ENCODE data around the gene GAB2.

The GAB2 gene

GRCh38 chr11:78213526-78214330 is 203.9 kb downstream of the GAB2 start:
- H3K4me3 ChIP-seq (ENCODE audit: low read depth in 1 of 2, low read length in 1 of 2): no peak overlapping the region
- no peaks in the 10 kb centered on the region for H3K9me3 ChIP-seq
- no peak for TF ChIP-seq CTCF (IDR thresholded peaks at IDR 0.05)
- peaks cover 76% of the 10 kb centered on the region for H3K36me3 ChIP-seq
- H3K4me1 ChIP-seq (ENCODE audit: control insufficient read depth in 1 of 2, insufficient read depth in 1 of 2, low read depth in 1 of 2, low read length in 1 of 2): no peaks in the 10 kb centered on the region
- peak overlapping the region; percentile 40 for H3K27ac ChIP-seq
- no peaks in the 10 kb centered on the region for H3K27me3 ChIP-seq

DNA sequence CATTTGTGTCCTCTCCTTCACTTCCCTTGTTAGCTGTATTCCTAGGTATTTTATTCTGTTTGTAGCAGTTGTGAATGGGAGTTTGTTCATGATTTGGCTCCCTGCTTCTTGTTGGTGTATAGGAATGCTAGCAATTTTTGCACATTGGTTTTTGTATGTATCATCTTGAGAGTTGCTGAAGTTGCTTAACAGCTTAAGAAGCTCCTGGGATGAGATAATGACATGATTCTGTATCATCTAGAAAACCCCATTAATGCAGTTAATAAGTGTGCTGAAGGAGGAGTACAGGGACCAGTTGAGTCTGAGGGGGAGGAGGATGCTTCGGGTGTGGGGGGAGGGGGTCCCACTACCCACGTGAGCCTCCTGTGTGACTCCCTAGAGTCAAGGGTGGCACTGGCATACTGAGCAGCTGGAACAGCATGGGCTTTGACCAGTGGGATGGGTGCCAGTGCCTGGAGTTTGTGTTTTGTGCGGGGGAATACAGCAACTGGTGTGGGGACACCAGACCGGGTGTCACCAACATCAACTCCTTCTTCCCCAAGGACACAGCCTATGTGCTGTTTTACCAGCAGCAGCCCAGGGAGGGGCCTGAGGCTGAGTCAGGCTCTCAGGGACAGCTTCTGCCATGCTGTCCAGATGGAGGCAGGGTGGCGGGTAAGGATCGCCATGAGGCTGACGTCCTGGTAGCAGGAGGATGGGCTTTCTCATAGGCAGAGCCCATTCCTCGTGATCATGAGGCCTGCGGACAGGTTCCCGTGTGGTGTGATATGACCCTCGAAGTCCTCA is 204.8 kb downstream of the GAB2 start:
- Histone ChIP-seq H3K4me1 (ENCODE audit: control insufficient read depth in 1 of 2, insufficient read depth in 1 of 2, low read depth in 1 of 2, low read length in 1 of 2) (no peaks in the 10 kb centered on the region), H3K27ac (peak overlapping the region; percentile 40), H3K36me3 (peaks cover 67% of the 10 kb centered on the region), H3K9me3 (no peaks in the 10 kb centered on the region), H3K4me3 (ENCODE audit: low read depth in 1 of 2, low read length in 1 of 2) (no peak overlapping the region), H3K27me3 (no peaks in the 10 kb centered on the region)
- TF ChIP-seq CTCF (IDR thresholded peaks at IDR 0.05): no peak

DNA sequence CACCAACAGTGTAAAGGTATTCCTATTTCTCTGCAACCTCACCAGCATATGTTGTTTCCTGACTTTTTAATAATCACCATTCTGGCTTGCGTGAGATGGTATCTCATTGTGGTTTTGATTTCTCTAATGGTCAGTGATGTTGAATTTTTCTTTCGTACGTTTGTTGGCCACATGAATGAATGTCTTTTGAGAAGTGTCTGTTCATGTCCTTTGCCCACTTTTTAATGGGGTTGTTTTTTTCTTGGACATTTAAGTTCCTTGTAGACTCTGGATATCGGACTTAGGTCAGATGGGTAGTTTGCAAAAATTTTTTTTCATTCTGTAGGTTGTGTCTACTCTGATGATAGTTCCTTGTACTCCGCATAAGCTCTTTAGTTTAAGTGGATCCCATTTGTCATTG is 206.1 kb downstream of the GAB2 start:
- Histone ChIP-seq H3K36me3 (peaks cover 55% of the 10 kb centered on the region), H3K9me3 (no peaks in the 10 kb centered on the region)

GRCh38 chr11:78210000-78210608 is 207.5 kb downstream of the GAB2 start:
- TF ChIP-seq CTCF (IDR thresholded peaks at IDR 0.05): no peak

More for the DNA sequence above, 206.1 kb downstream of the GAB2 start:
- Histone ChIP-seq H3K4me1 (ENCODE audit: control insufficient read depth in 1 of 2, insufficient read depth in 1 of 2, low read depth in 1 of 2, low read length in 1 of 2) (no peaks in the 10 kb centered on the region), H3K27ac (no peak overlapping the region), H3K27me3 (no peaks in the 10 kb centered on the region), H3K4me3 (ENCODE audit: low read depth in 1 of 2, low read length in 1 of 2) (no peak overlapping the region)
- TF ChIP-seq CTCF (IDR thresholded peaks at IDR 0.05): no peak

GRCh38 chr11:78209478-78209877 is 208.1 kb downstream of the GAB2 start:
- no peak overlapping the region for H3K4me3 ChIP-seq (ENCODE audit: low read depth in 1 of 2, low read length in 1 of 2)
- no peaks in the 10 kb centered on the region for H3K27me3 ChIP-seq
- TF ChIP-seq CTCF (IDR thresholded peaks at IDR 0.05): no peak
- no peak overlapping the region for H3K27ac ChIP-seq
- peaks cover 41% of the 10 kb centered on the region for H3K36me3 ChIP-seq
- no peaks in the 10 kb centered on the region for H3K4me1 ChIP-seq (ENCODE audit: control insufficient read depth in 1 of 2, insufficient read depth in 1 of 2, low read depth in 1 of 2, low read length in 1 of 2)
- H3K9me3 ChIP-seq: no peaks in the 10 kb centered on the region

More at GRCh38 chr11:78210000-78210608, 207.5 kb downstream of the GAB2 start:
- Histone ChIP-seq H3K27me3 (no peaks in the 10 kb centered on the region), H3K27ac (no peak overlapping the region), H3K4me3 (ENCODE audit: low read depth in 1 of 2, low read length in 1 of 2) (no peak overlapping the region), H3K9me3 (no peaks in the 10 kb centered on the region), H3K36me3 (peaks cover 47% of the 10 kb centered on the region), H3K4me1 (ENCODE audit: control insufficient read depth in 1 of 2, insufficient read depth in 1 of 2, low read depth in 1 of 2, low read length in 1 of 2) (no peaks in the 10 kb centered on the region)

Data from neutrophil (primary cell).